GM18507 (cell line): Measurements from ENCODE around the gene GCK.
"Not testable (repeated sequence)": the region's sequence is repeated elsewhere in the genome, so short reads cannot be mapped to it uniquely, and the experiment has no call there.

ENCODE experiments used
- DNase-seq: peaks from one replicate; pipeline ENCODE4 v3.0.0; 2011; ENCODE audit warnings: low read depth; ENCODE audit not compliant: insufficient read length; ENCODE audit errors: extremely low spot score
- FAIRE-seq: peaks from 2 replicates; lab custom pipeline; 2011; peaks lifted over from hg19 to GRCh38; lab: Jason Lieb, UNC

Gene GCK

GRCh38 chr7:44185729-44186128, 3.5 kb downstream of the GCK start:
- DNase-seq (no peak), FAIRE-seq (no peak)

- FAIRE-seq (no peak), DNase-seq (no peak)
These were observed 4.3 kb downstream of the GCK start for GRCh38 chr7:44184873-44185446.

- FAIRE-seq (no peak), DNase-seq (no peak)
These were observed 4.9 kb downstream of the GCK start for GRCh38 chr7:44184206-44184872.

GRCh38 chr7:44183386-44183785, 5.9 kb downstream of the GCK start:
- no peak for DNase-seq
- FAIRE-seq, result no peak

- DNase-seq, result no peak
- no peak for FAIRE-seq
These were observed 6.4 kb downstream of the GCK start for GRCh38 chr7:44182827-44183226.

GRCh38 chr7:44180631-44181030, 8.6 kb downstream of the GCK start:
- no peak for DNase-seq
- FAIRE-seq, result no peak

- DNase-seq (no peak), FAIRE-seq (no peak)
These were observed 11.6 kb downstream of the GCK start for GRCh38 chr7:44177570-44178131.

- no peak for FAIRE-seq
- no peak for DNase-seq
These were observed 12.8 kb downstream of the GCK start for GRCh38 chr7:44176486-44176885.

GRCh38 chr7:44175730-44176129, 13.5 kb downstream of the GCK start:
- DNase-seq (no peak), FAIRE-seq (no peak)

GRCh38 chr7:44174694-44174948, 14.6 kb downstream of the GCK start:
- not testable (repeated sequence) for DNase-seq, FAIRE-seq

- DNase-seq (no peak), FAIRE-seq (no peak)
These were observed 15.1 kb downstream of the GCK start for GRCh38 chr7:44173911-44174693.

GRCh38 chr7:44172803-44173424, 16.3 kb downstream of the GCK start:
- FAIRE-seq, result no peak
- no peak for DNase-seq

- no peak for DNase-seq
- FAIRE-seq, result no peak
These were observed 16.9 kb downstream of the GCK start for GRCh38 chr7:44172352-44172751.

GRCh38 chr7:44171901-44172300, 17.3 kb downstream of the GCK start:
- not testable (repeated sequence) for FAIRE-seq, DNase-seq

GRCh38 chr7:44167920-44168319, 21.3 kb downstream of the GCK start:
- FAIRE-seq, result peak; percentile 55
- no peak for DNase-seq

GRCh38 chr7:44163591-44163990, 25.6 kb downstream of the GCK start:
- no peak for DNase-seq
- no peak for FAIRE-seq

GRCh38 chr7:44162785-44163395, 26.3 kb downstream of the GCK start:
- no peak for FAIRE-seq
- no peak for DNase-seq

GRCh38 chr7:44162179-44162578, 27.1 kb downstream of the GCK start:
- no peak for DNase-seq
- no peak for FAIRE-seq

GRCh38 chr7:44161371-44161770, 27.9 kb downstream of the GCK start:
- FAIRE-seq, result no peak
- DNase-seq, result no peak
